ENCODE measurements around the gene KANK2. TPM values are rescaled to one million over a fixed set of nuclear protein-coding genes. Genes with fewer than 3 reads are reported as not detected.

Gene KANK2
- total and polyA plus RNA-seq, 2 of the 13 experiments (the other 11 are each of a cell fraction or from before 2014, with no cell fraction given): 5.7 to 12.9 TPM

GRCh38 chr19:11243798-11244169 is 46.4 kb upstream of the KANK2 start (continued):
- 0 out of 2 replicates have a peak, but pooled peaks have one; percentile 9 for TF ChIP-seq SMAD1 (CRISPR knock-in tag; IDR thresholded peaks at IDR 0.05; ENCODE audit: borderline replicate concordance, low read depth)
- no peak for TF ChIP-seq RBM39 (IDR thresholded peaks at IDR 0.05; ENCODE audit: low read depth, low read length, poor library complexity, severe bottlenecking)
- TF ChIP-seq ZBTB40 (IDR thresholded peaks at IDR 0.05): no peak
- TF ChIP-seq ZBTB40 (CRISPR knock-in tag; IDR thresholded peaks at IDR 0.05): 0 out of 2 replicates have a peak, but pooled peaks have one; percentile 15
- no peak for TF ChIP-seq JUND (CRISPR knock-in tag; IDR thresholded peaks at IDR 0.05)
- TF ChIP-seq ZNF550 (CRISPR knock-in tag; IDR thresholded peaks at IDR 0.05; ENCODE audit: borderline replicate concordance): no peak
- TF ChIP-seq ZNF441 (CRISPR knock-in tag; IDR thresholded peaks at IDR 0.05; ENCODE audit: borderline replicate concordance): 0 out of 2 replicates have a peak, but pooled peaks have one; percentile 1
- no peak for TF ChIP-seq EZH2 (conservative IDR thresholded peaks at IDR 0.05; ENCODE audit: low read depth, low read length)
- no peak for TF ChIP-seq SRSF1 (optimal IDR thresholded peaks at IDR 0.05; ENCODE audit: low read depth, low read length)
- TF ChIP-seq ZSCAN21 (CRISPR knock-in tag; IDR thresholded peaks at IDR 0.05; ENCODE audit: borderline replicate concordance): 0 out of 2 replicates have a peak, but pooled peaks have one; percentile 1
- TF ChIP-seq ZNF460 (CRISPR knock-in tag; IDR thresholded peaks at IDR 0.05; ENCODE audit: borderline replicate concordance): no peak
- 0 out of 2 replicates have a peak, but pooled peaks have one; percentile 2 for TF ChIP-seq PHF21A (CRISPR knock-in tag; IDR thresholded peaks at IDR 0.05)
- TF ChIP-seq TARDBP (CRISPR knock-in tag; IDR thresholded peaks at IDR 0.05): 0 out of 2 replicates have a peak, but pooled peaks have one; percentile 23
- TF ChIP-seq NONO (IDR thresholded peaks at IDR 0.05): no peak
- TF ChIP-seq NONO (CRISPR knock-in tag; conservative IDR thresholded peaks at IDR 0.05): 0 out of 2 replicates have a peak, but pooled peaks have one; percentile 3
- peak; percentile 8; the same call in 1 of the 2 replicates for TF ChIP-seq ZNF687 (CRISPR knock-in tag; IDR thresholded peaks at IDR 0.05)
- no peak for TF ChIP-seq MTA3 (CRISPR knock-in tag; IDR thresholded peaks at IDR 0.05)

Data from HepG2 (cell line).